ENCODE results near the gene USP28.

DNA sequence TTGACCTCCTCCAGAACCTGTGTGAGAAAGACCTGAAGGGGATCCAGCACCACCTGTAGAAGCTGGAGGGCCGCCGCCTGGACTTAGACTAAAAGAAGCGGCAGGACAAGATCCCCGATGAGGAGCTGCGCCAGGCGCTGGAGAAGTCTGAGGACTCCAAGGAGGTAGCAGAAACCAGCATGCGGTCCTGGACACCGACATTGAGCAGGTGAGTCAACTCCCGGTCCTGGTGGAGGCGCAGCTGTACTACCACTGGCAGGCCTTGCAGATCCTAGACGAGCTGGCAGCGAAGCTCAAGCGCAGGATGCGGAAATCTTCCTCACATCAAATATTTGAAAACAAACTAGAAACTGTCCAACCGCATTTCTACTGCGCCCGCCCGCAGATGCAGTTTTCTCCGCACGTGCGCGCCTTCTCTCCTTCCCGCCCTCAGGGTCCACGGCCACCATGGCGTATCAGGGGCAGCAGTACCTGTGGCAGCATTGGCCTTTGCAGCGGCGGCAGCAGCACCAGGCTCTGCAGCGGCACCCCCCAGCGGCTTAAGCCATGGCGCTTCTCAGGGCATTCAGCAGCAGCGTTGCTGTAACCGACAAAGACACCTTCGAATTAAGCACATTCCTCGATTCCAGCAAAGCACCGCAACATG lies 85.6 kb downstream of the USP28 start:
- TF ChIP-seq, protein P1, sequence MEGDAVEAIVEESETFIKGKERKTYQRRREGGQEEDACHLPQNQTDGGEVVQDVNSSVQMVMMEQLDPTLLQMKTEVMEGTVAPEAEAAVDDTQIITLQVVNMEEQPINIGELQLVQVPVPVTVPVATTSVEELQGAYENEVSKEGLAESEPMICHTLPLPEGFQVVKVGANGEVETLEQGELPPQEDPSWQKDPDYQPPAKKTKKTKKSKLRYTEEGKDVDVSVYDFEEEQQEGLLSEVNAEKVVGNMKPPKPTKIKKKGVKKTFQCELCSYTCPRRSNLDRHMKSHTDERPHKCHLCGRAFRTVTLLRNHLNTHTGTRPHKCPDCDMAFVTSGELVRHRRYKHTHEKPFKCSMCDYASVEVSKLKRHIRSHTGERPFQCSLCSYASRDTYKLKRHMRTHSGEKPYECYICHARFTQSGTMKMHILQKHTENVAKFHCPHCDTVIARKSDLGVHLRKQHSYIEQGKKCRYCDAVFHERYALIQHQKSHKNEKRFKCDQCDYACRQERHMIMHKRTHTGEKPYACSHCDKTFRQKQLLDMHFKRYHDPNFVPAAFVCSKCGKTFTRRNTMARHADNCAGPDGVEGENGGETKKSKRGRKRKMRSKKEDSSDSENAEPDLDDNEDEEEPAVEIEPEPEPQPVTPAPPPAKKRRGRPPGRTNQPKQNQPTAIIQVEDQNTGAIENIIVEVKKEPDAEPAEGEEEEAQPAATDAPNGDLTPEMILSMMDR (IDR thresholded peaks at IDR 0.05; ENCODE audit: low read length), result no peak
- TF ChIP-seq EZH2 (optimal IDR thresholded peaks at IDR 0.05; ENCODE audit: low read depth, low read length) (no peak), EZH2phosphoT487 (IDR thresholded peaks at IDR 0.05; ENCODE audit: low read length) (no peak)
